Loucy (cell line): ENCODE data around the gene MYO5B.

Experiments
- H2AFZ ChIP-seq: fragments of 200-600 bp; sonication (generic); 2 replicates; pipeline ENCODE4 v1.6.0; 2016; ENCODE audit warnings: antibody characterized with exemption, mild to moderate bottlenecking, low read length, moderate library complexity
- H3F3A ChIP-seq: fragments of 200-600 bp; 2 replicates; pipeline ENCODE4 v1.6.0; 2016; ENCODE audit warnings: antibody characterized with exemption, low read depth, mild to moderate bottlenecking
- H3K27me3 ChIP-seq: fragments of 200-600 bp; sonication (generic); 2 replicates; pipeline ENCODE4 v1.6.1; 2014; ENCODE audit warnings: low read length, mild to moderate bottlenecking; ENCODE audit not compliant: insufficient read depth, poor library complexity, severe bottlenecking
- H3K36me3 ChIP-seq: fragments of 200-600 bp; sonication (generic); 2 replicates; pipeline ENCODE4 v1.6.1; 2016; ENCODE audit warnings: low read length; ENCODE audit not compliant: insufficient read depth
- H3K4me1 ChIP-seq: fragments of 200-600 bp; sonication (generic); 2 replicates; pipeline ENCODE4 v1.5.1; 2014; ENCODE audit warnings: low read length, mild to moderate bottlenecking; ENCODE audit not compliant: insufficient read depth, poor library complexity, severe bottlenecking
- H3K4me2 ChIP-seq: fragments of 200-600 bp; sonication (generic); 2 replicates; pipeline ENCODE4 v1.6.0; 2014; ENCODE audit warnings: antibody characterized with exemption, low read length, low read depth, mild to moderate bottlenecking; ENCODE audit not compliant: poor library complexity, severe bottlenecking
- H3K4me3 ChIP-seq: fragments of 200-600 bp; sonication (generic); 2 replicates; pipeline ENCODE4 v1.5.1; 2014; ENCODE audit warnings: low read length, mild to moderate bottlenecking, mixed read lengths; ENCODE audit not compliant: poor library complexity, severe bottlenecking
- H3K79me2 ChIP-seq: fragments of 200-600 bp; sonication (generic); 2 replicates; pipeline ENCODE4 v1.6.1; 2014; ENCODE audit warnings: low read length; ENCODE audit not compliant: insufficient read depth
- H3K9ac ChIP-seq: fragments of 200-600 bp; sonication (generic); 2 replicates; pipeline ENCODE4 v1.6.0; 2014; ENCODE audit warnings: mild to moderate bottlenecking, low read depth, low read length, moderate library complexity; ENCODE audit not compliant: poor library complexity, severe bottlenecking
- H3K9me2 ChIP-seq: fragments of 200-600 bp; sonication (generic); replicated peaks from 2 replicates; pipeline ENCODE4 v1.6.1; 2016; ENCODE audit warnings: low read depth, low read length, mixed read lengths
- H3K9me3 ChIP-seq: fragments of 200-600 bp; sonication (generic); 2 replicates; pipeline ENCODE4 v1.6.1; 2014; ENCODE audit warnings: mild to moderate bottlenecking, antibody characterized with exemption, low read length, low read depth; ENCODE audit not compliant: insufficient read depth
- H4K20me1 ChIP-seq: fragments of 200-600 bp; sonication (generic); 2 replicates; pipeline ENCODE4 v1.6.0; 2014; ENCODE audit warnings: antibody characterized with exemption, low read length, mild to moderate bottlenecking; ENCODE audit not compliant: insufficient read depth, poor library complexity, severe bottlenecking
- CTCF ChIP-seq: fragments of 200-600 bp; sonication (generic); conservative IDR thresholded peaks from 2 replicates; pipeline ENCODE4 v1.5.1; 2014; ENCODE audit warnings: mild to moderate bottlenecking, antibody characterized with exemption, low read length
- EZH2phosphoT487 ChIP-seq: fragments of 200-600 bp; IDR thresholded peaks from 2 replicates; pipeline ENCODE4 v1.6.1; 2018; ENCODE audit warnings: antibody characterized with exemption, mild to moderate bottlenecking, moderate library complexity, borderline replicate concordance

The MYO5B gene

DNA sequence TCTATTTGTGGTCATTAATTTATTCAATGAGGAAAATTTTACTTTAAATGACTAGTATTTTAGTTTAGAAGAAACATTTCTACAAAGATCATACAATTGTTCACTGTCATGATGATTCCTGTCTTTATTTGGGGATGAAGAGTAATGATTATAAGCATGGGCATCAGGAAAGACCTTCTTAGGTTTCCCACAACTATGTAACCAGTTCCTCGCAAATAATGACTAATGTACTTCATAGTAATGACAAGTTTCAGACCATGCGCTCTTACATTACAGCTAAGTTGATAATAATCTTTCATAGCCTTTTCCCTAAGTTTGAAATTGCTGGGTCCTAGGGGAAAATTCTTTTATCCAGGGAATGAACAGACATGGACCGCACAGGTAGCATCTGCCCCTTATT lies 90.5 kb downstream of the MYO5B start:
- no peak overlapping the region for H3K9ac ChIP-seq
- H3K4me2 ChIP-seq, result no peak overlapping the region
- H3K36me3 ChIP-seq, result no peaks in the 10 kb centered on the region
- no peaks in the 10 kb centered on the region for H3K79me2 ChIP-seq
- H3K4me1 ChIP-seq, result no peaks in the 10 kb centered on the region
- TF ChIP-seq EZH2phosphoT487, result no peak
- no peak for TF ChIP-seq CTCF
- H2AFZ ChIP-seq, result no peak overlapping the region
- H3K9me2 ChIP-seq, result no peaks in the 10 kb centered on the region
- no peaks in the 10 kb centered on the region for H3F3A ChIP-seq
- no peaks in the 10 kb centered on the region for H3K9me3 ChIP-seq
- H4K20me1 ChIP-seq, result no peaks in the 10 kb centered on the region
- no peak overlapping the region for H3K4me3 ChIP-seq
- peaks cover 5% of the 10 kb centered on the region for H3K27me3 ChIP-seq

- H3K27me3 ChIP-seq, result peaks cover 5% of the 10 kb centered on the region
- H3K4me1 ChIP-seq, result no peaks in the 10 kb centered on the region
- H3K9ac ChIP-seq, result no peak overlapping the region
- H3K4me2 ChIP-seq, result no peak overlapping the region
- H4K20me1 ChIP-seq, result no peaks in the 10 kb centered on the region
- TF ChIP-seq CTCF (no peak), EZH2phosphoT487 (no peak)
- no peaks in the 10 kb centered on the region for H3K36me3 ChIP-seq
- H3K4me3 ChIP-seq, result no peak overlapping the region
- no peaks in the 10 kb centered on the region for H3K9me3 ChIP-seq
- H3F3A ChIP-seq, result no peaks in the 10 kb centered on the region
- H2AFZ ChIP-seq, result no peak overlapping the region
- H3K79me2 ChIP-seq, result no peaks in the 10 kb centered on the region
- no peaks in the 10 kb centered on the region for H3K9me2 ChIP-seq
Measured at GRCh38 chr18:50099725-50100407, 95.1 kb downstream of the MYO5B start.

DNA sequence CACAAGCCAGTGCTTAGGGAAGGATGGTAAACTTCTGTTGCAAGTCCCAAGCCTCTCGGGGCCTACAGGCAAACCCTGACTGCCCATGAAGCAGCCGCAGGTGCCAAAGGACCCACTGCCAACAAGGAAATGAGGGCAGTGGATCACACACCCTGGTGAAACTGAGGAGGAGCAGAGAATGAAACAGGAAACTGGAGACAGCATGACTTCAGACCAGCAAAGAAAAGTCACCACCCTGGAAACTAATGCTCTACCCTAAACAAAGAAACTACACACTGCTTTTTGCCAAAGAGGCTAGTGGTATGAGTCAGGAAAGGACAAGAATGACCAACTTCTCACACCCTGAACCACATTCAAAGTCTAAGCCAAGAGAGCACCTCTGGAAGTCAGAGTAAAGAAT lies 97.2 kb downstream of the MYO5B start:
- Histone ChIP-seq H3K27me3 (no peaks in the 10 kb centered on the region), H3K4me1 (no peaks in the 10 kb centered on the region), H2AFZ (no peak overlapping the region), H3K4me2 (no peak overlapping the region), H4K20me1 (no peaks in the 10 kb centered on the region), H3K9me2 (no peaks in the 10 kb centered on the region), H3K4me3 (no peak overlapping the region), H3K9ac (no peak overlapping the region), H3K9me3 (no peaks in the 10 kb centered on the region), H3F3A (no peaks in the 10 kb centered on the region), H3K36me3 (no peaks in the 10 kb centered on the region), H3K79me2 (no peaks in the 10 kb centered on the region)
- no peak for TF ChIP-seq EZH2phosphoT487
- no peak for TF ChIP-seq CTCF
